Measurements from ENCODE around the gene TTC21B.
"Not testable (repeated sequence)": the region's sequence is repeated elsewhere in the genome, so short reads cannot be mapped to it uniquely, and the experiment has no call there.

Gene TTC21B

GRCh38 chr2:165877565-165878550 is 75.7 kb downstream of the TTC21B start:
- no peak for DNase-seq

- no peak for DNase-seq
Measured at GRCh38 chr2:165876712-165877111, 76.9 kb downstream of the TTC21B start.

GRCh38 chr2:165876269-165876668 is 77.3 kb downstream of the TTC21B start:
- no peak for DNase-seq

DNA sequence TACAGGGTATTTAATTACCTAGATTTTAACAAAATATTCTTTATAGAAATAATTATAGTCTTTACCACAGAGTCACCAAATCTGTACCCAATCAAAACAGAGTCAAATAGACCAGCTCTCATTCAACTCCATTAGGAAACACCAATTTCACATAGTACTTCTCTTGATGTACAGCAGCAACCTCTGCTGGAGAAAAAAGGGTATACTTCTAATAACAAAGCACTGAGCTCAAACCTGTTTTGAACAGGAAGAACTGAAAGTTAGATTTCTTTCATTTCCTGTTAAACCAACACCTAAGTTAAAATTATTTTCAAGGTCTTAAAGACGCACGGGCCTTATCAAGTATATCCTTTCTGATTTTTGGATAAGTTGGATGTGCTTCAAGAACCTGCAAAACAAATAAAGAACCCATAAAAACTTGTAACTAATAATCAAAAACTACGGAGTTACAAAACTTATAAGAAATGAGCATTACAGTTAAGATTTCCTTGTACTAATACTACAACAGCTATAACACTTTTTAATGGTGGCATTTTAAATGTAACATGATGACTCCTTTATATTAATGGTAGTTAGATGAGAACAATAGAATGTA is 79.0 kb downstream of the TTC21B start:
- peak; percentile 66 for DNase-seq

- DNase-seq, result no peak
Measured at GRCh38 chr2:165872101-165872791, 81.3 kb downstream of the TTC21B start.

DNA sequence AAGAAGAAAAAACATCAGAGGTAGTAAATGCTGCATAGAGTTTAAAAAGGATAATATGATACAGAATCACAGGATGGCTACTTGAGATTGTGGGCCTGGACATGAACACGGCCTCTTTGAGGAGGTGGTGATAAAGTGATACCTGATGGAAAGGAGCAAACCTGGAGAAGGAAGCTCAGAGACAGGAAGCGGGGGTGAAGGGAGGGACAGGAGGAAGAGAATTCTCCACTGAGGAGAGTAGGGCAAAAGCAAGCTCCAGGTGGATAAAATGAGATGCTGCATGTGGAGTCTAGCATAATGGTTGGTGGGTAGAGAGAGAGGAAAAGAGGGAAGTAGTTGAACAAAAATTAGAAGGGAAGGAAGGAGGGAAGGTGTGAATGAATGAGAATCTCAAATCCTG is 82.6 kb downstream of the TTC21B start:
- no peak for DNase-seq

DNA sequence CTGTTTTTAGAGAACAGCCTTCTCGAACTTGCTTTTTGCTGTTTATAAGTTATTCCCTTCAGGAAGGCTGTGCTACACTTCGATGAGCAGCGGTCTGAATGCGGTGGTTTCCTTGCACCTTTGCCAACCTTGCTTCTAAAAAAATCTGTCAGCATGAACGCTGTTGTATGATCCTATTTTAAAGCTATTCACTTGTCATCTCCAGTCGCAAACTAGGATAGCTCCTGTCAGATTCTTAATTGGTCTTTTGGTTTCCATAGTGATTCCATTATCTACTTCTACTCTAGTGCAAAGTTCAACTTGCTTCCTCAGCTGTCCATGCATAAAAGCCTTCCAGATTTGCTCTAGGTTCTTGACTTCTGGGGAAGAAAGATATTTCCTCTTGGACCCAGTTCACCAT is 83.2 kb downstream of the TTC21B start:
- DNase-seq, result no peak

- DNase-seq, result peak; percentile 41
Measured at GRCh38 chr2:165868211-165868610, 85.4 kb downstream of the TTC21B start.

- peak; percentile 7 for DNase-seq
Measured at GRCh38 chr2:165864296-165864695, 89.3 kb downstream of the TTC21B start.

DNA sequence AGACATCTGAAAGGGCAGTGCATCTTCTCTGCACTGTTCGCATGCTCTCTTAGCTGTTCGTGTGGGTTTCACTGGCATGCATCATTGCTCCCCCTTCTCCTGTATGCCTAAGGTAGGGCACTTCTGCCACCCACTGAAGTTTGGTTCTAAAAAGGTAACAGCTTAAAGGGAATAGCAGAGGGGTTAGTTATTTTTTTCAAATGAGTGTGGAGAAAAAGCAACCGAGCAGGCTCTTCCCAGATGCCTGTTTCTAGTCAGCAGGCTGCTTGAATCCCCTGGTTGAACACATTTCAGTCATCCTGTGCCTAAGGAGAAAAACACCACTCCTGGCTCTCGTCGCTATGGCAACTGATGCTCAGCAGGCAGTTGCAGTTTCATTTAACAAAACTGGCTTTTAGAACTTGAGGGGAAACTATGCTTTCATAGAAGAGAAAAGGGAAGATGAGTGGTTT is 89.7 kb downstream of the TTC21B start:
- peak; percentile 8 for DNase-seq

DNA sequence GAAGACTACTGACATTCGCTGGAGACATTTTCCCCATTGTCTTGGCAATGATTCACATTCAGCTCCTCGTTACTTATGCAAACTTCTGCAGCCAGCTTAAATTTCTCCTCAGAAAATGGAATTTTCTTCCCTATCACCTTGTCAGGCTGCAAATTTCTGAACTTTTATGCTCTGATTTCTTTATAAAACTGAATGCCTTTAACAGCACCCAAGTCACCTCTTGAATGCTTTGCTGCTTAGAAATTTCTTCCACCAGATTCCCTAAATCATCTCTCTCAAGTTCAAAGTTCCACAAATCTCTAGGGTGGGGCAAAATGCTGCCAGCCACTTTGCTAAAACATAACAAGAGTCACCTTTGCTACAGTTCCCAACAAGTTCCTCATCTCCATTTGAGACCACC is 92.5 kb downstream of the TTC21B start:
- not testable (repeated sequence) for DNase-seq

DNA sequence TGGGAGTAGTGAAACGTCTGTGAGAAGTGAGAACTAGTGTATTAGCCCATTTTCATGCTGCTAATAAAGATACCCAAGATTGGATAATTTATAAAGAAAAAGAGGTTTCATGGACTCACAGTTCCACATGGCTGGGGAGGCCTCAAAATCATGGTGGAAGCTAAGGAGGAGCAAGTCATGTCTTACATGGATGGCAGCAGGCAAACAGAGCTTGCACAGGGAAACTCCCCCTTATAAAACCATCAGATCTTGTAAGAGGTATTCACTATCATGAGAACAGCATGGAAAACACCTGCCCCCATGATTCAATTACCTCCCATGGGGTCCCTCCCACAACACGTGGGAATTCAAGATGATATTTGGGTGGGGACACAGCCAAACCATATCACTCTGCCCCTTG is 93.9 kb downstream of the TTC21B start:
- not testable (repeated sequence) for DNase-seq

- no peak for DNase-seq
Measured at GRCh38 chr2:165857876-165858275, 95.7 kb downstream of the TTC21B start.

- no peak for DNase-seq
Measured at GRCh38 chr2:165852394-165852793, 101.2 kb downstream of the TTC21B start.

- no peak for DNase-seq
Measured at GRCh38 chr2:165847001-165847400, 106.6 kb downstream of the TTC21B start.

DNA sequence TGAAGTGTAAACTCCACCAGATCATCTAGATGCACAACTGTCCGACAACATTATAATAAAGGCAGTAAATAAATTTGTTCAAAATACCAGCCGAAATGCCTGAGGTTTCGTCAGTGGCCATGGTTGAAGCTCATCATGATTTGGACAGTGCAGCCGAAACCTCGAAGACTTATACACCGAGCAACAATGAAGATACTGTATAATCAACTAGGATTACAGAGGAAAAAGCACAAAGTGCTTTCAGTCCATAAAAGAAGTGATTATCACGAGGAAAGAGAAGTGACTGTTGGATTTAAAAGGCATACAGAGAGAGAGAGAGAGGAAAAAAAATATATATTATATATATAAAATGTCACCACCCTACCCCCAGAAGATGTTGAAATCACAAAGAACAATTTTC is 107.5 kb downstream of the TTC21B start:
- no peak for DNase-seq

DNA sequence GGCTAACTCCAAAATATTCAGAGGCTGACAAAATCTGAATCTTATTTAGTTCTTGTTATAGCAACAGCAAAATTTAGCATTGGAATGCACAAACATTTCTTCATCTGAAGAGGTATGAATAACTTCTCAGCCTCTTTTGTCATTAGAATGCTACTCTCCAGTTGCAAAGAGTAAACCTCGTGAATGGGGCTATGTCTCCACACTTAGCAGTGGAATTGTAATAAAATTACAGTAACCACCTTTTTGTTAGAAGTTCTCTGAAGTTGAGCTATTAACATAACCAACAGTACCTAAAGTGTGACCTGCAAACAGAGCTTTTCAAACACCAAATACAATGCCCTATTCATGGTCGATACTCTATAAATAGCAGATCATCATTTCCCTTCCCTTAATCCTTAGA is 109.4 kb downstream of the TTC21B start:
- DNase-seq, result no peak

DNA sequence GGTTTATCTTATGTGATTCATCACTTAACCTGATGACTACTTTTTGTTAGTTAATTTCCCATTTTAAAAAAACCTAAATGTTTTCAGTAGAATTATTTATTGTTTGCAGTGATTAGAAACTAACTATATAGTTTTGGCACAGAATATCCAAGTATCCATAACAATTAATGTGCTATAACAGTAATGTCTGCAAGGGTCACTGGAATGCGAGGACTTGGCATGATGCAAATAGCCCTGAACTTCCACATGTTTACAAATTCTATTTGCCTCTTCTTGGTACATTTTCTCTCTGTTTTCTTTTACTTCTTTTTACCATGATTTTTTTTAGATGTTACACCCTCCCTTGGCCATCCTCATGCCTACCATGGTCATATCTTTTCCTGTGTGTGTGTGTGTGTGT is 110.2 kb downstream of the TTC21B start:
- no peak for DNase-seq

GRCh38 chr2:165840333-165840958 is 113.1 kb downstream of the TTC21B start:
- DNase-seq, result no peak

DNA sequence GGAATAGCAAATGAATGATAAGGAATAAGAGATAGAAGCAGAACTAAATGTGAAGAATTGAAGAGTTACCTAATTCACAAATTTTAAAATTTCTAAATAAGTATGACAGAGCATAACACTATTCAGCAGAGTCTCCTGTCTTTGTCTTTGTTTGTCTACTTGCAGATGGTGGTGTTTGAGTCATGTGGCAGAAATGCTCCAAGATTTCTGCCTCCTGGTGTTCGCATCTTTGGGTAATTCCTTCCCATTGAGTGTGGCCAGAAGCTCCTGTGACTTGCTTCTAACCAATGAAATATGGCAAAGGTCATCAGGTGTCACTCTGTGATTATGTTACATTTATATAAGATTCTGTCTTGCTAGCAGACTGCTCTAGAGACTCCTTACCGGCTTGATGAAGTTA is 114.0 kb downstream of the TTC21B start:
- no peak for DNase-seq

DNA sequence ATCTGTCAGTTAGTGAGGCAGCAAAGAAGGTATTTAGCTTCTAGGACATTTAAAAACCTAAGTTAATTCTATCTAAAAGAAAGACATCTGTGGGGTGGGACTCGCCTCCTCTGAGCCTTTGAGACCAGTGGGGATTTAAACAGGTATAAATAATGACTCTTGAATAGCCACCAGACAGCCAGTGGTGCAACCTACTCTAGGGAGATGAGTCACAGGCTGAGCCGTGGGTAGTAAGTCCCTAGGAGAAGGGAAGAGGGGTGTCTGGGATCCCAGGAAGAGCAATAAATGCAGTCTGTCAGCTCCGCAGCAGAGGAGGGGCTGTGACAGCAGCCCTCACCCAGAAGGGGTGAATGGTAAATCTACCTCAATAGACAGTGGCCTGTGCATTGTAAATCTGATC is 116.5 kb downstream of the TTC21B start:
- DNase-seq, result no peak

GRCh38 chr2:165835363-165835762 is 118.2 kb downstream of the TTC21B start:
- no peak for DNase-seq

DNA sequence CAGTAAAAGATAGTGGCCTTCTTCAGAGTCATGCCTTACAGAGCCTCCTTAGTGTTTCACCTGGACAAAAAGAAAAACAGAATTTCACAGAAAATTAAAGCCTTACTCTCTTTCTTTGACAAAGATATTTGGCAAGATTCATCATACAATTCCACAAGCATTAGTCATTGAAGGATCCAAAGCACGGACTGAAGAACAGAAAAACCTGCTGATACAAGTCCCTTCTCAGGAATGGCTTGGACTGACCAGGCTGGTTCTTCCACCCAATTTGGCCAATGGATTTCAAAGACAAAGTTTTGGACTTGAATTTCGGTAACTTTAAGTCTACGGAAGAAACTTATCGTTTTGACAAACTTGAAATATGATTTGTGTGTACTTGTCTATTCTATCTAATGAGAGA is 120.4 kb downstream of the TTC21B start:
- DNase-seq, result no peak
